WTC11 (cell line): Measurements from ENCODE around the gene ADAMTS12.

Experiments
- ATF2 ChIP-seq: sonication (generic); formaldehyde crosslinking; IDR thresholded peaks from 2 replicates; pipeline ENCODE4 v1.8.1; 2022; ENCODE audit warnings: low read depth, missing genetic modification reagents, borderline replicate concordance
- ATF3 ChIP-seq: sonication (generic); formaldehyde crosslinking; conservative IDR thresholded peaks from 2 replicates; pipeline ENCODE4 v1.8.1; 2022; ENCODE audit warnings: mild to moderate bottlenecking, missing genetic modification reagents
- CTCF ChIP-seq: fragments of 200-600 bp; IDR thresholded peaks from 2 replicates; pipeline ENCODE4 v1.8.0; 2022; ENCODE audit warnings: antibody characterized with exemption
- E2F4 ChIP-seq: sonication (generic); formaldehyde crosslinking; IDR thresholded peaks from 2 replicates; pipeline ENCODE4 v1.8.1; 2022; ENCODE audit warnings: low read depth, mild to moderate bottlenecking, moderate library complexity, missing genetic modification reagents, borderline replicate concordance
- JUN ChIP-seq: sonication (generic); formaldehyde crosslinking; IDR thresholded peaks from 2 replicates; pipeline ENCODE4 v1.8.0; 2023; ENCODE audit warnings: mild to moderate bottlenecking, missing genetic modification reagents
- MAX ChIP-seq: sonication (generic); formaldehyde crosslinking; IDR thresholded peaks from 2 replicates; pipeline ENCODE4 v1.8.0; 2022; ENCODE audit warnings: mild to moderate bottlenecking, missing genetic modification reagents
- MXD4 ChIP-seq: fragments of 250-450 bp; sonication (Bioruptor Pico); IDR thresholded peaks from 2 replicates; pipeline ENCODE4 v1.8.0; 2021; ENCODE audit warnings: mild to moderate bottlenecking, moderate library complexity, borderline replicate concordance
- NR2C2 ChIP-seq: sonication (generic); formaldehyde crosslinking; IDR thresholded peaks from 2 replicates; pipeline ENCODE4 v1.8.0; 2022; ENCODE audit warnings: mild to moderate bottlenecking, missing genetic modification reagents
- SP1 ChIP-seq: sonication (generic); formaldehyde crosslinking; conservative IDR thresholded peaks from 2 replicates; pipeline ENCODE4 v1.8.1; 2022; ENCODE audit warnings: missing genetic modification reagents
- TEAD4 ChIP-seq: sonication (generic); formaldehyde crosslinking; IDR thresholded peaks from 2 replicates; pipeline ENCODE4 v1.8.0; 2022; ENCODE audit warnings: mild to moderate bottlenecking, missing genetic modification reagents

- TF ChIP-seq MAX (no peak), ATF2 (CRISPR knock-in tag) (no peak), CTCF (no peak), SP1 (CRISPR knock-in tag) (no peak), JUN (CRISPR knock-in tag) (no peak), E2F4 (CRISPR knock-in tag) (no peak), TEAD4 (no peak), NR2C2 (no peak), MXD4 (CRISPR knock-in tag) (no peak), ATF3 (no peak)
Measured at GRCh38 chr5:33852837-33853236, 39.0 kb downstream of the ADAMTS12 start.
